PC-9 (cell line): ENCODE measurements around the gene RRAS.

Experiments used
- EZH2 ChIP-seq: fragments of 200-600 bp; sonication (generic); IDR thresholded peaks from 2 replicates; pipeline ENCODE4 v1.8.0; 2017; ENCODE audit warnings: antibody characterized with exemption, low read depth
- TF ChIP-seq, protein P1 (sequence below): fragments of 200-600 bp; sonication (generic); conservative IDR thresholded peaks from 2 replicates; pipeline ENCODE4 v1.6.1; 2017; ENCODE audit warnings: mixed run types, antibody characterized with exemption, mild to moderate bottlenecking, moderate library complexity

DNA sequence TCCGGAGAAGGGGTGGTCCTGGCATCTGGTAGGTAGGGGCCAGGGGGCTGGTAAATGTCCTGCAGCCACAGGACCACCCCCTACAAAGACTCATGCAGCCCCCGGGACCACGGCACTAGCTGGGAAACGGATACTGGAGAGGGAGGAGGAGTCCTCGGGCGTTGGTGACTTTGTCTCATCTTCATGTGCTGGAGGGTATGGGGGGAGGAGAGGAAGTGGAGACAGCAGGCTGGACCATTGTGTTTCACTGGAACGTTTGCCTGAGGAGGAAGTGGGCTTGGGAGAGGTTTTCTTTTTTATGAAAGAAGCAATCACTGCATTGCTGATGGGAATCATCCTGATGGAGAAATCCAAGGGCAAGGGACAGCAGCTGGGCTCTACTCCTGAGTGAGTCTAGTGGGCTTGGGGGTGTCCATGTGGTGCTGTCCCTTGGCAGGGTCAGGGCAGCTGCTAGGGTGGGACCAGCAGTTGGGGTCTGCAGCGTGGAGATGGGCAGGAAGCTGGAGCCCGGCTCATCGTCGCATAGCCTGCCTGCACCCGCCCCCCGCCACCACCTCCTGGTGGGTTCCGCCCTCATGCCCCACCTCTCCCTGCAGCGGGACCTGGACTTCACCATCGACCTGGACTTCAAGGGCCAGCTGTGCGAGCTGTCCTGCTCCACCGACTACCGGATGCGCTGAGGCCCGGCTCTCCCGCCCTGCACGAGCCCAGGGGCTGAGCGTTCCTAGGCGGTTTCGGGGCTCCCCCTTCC, 47.8 kb upstream of the RRAS start:
- TF ChIP-seq, protein P1, sequence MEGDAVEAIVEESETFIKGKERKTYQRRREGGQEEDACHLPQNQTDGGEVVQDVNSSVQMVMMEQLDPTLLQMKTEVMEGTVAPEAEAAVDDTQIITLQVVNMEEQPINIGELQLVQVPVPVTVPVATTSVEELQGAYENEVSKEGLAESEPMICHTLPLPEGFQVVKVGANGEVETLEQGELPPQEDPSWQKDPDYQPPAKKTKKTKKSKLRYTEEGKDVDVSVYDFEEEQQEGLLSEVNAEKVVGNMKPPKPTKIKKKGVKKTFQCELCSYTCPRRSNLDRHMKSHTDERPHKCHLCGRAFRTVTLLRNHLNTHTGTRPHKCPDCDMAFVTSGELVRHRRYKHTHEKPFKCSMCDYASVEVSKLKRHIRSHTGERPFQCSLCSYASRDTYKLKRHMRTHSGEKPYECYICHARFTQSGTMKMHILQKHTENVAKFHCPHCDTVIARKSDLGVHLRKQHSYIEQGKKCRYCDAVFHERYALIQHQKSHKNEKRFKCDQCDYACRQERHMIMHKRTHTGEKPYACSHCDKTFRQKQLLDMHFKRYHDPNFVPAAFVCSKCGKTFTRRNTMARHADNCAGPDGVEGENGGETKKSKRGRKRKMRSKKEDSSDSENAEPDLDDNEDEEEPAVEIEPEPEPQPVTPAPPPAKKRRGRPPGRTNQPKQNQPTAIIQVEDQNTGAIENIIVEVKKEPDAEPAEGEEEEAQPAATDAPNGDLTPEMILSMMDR, result no peak
- no peak for TF ChIP-seq EZH2
